GM06990 (cell line): ENCODE results near the gene SLC25A25.
A peak's percentile ranks its signal among the peaks of the same experiment; 100 is the strongest.
"Not testable (repeated sequence)": the region's sequence is repeated elsewhere in the genome, so short reads cannot be mapped to it uniquely, and the experiment has no call there.

Experiments used
- DNase-seq: peaks from one replicate; pipeline ENCODE4 v3.0.0-alpha.2; 2011; ENCODE audit not compliant: insufficient read length; ENCODE audit errors: extremely low read depth
- H3K27me3 ChIP-seq: replicated peaks from 2 replicates; pipeline ENCODE4 v1.6.0; 2011; ENCODE audit warnings: low read length; ENCODE audit not compliant: control insufficient read depth, insufficient read depth
- H3K36me3 ChIP-seq: 2 replicates; pipeline ENCODE4 v1.5.1; 2011; ENCODE audit warnings: low read length; ENCODE audit not compliant: control insufficient read depth, insufficient read depth
- H3K4me3 ChIP-seq: replicated peaks from 2 replicates; pipeline ENCODE4 v1.5.1; 2011; ENCODE audit warnings: low read depth, mild to moderate bottlenecking, control low read depth, low read length
- TF ChIP-seq, protein P1 (sequence below): IDR thresholded peaks from 2 replicates; pipeline ENCODE4 v1.5.1; 2011; ENCODE audit warnings: low read length, control low read depth, mild to moderate bottlenecking, inconsistent platforms; ENCODE audit not compliant: insufficient read depth, poor library complexity, severe bottlenecking

Gene SLC25A25

GRCh38 chr9:128067645-128068385 is at the start of gene SLC25A25:
TSS of gene SLC25A25 (plus strand) at chr9:128068232. CDS start at chr9:128068320, 88 bp downstream.
- peak within 1 kb of the TSS; percentile 94 for H3K4me3 ChIP-seq
- peak; percentile 99 for DNase-seq
- TF ChIP-seq, protein P1, sequence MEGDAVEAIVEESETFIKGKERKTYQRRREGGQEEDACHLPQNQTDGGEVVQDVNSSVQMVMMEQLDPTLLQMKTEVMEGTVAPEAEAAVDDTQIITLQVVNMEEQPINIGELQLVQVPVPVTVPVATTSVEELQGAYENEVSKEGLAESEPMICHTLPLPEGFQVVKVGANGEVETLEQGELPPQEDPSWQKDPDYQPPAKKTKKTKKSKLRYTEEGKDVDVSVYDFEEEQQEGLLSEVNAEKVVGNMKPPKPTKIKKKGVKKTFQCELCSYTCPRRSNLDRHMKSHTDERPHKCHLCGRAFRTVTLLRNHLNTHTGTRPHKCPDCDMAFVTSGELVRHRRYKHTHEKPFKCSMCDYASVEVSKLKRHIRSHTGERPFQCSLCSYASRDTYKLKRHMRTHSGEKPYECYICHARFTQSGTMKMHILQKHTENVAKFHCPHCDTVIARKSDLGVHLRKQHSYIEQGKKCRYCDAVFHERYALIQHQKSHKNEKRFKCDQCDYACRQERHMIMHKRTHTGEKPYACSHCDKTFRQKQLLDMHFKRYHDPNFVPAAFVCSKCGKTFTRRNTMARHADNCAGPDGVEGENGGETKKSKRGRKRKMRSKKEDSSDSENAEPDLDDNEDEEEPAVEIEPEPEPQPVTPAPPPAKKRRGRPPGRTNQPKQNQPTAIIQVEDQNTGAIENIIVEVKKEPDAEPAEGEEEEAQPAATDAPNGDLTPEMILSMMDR = no peak
- H3K36me3 ChIP-seq = peaks cover 3% of the 10 kb centered on the region
- no peaks in the 10 kb centered on the region for H3K27me3 ChIP-seq

DNA sequence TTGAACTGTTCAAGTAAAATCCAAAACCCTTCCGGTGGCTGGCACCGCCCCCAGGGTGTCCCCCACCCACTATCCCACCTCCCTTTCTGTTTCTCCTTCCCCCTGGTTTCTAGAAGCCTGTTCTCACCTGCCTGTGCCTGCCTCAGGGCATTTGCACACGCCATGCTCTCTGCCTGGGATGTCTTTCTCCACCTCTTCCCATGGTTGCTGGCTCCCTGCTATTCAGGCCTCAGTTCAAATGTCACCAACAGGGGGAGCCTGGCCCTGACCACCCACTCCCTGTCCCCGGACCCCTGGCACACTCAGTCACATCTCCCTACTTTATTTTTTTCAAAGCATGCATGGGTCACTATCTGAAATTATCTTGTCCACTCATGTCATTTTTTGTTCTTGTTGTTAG is 47.3 kb upstream of the SLC25A25 start:
- Histone ChIP-seq H3K27me3 (no peaks in the 10 kb centered on the region), H3K36me3 (no peaks in the 10 kb centered on the region), H3K4me3 (no peak overlapping the region)
- no peak for DNase-seq
- TF ChIP-seq, protein P1 = peak; percentile 44

DNA sequence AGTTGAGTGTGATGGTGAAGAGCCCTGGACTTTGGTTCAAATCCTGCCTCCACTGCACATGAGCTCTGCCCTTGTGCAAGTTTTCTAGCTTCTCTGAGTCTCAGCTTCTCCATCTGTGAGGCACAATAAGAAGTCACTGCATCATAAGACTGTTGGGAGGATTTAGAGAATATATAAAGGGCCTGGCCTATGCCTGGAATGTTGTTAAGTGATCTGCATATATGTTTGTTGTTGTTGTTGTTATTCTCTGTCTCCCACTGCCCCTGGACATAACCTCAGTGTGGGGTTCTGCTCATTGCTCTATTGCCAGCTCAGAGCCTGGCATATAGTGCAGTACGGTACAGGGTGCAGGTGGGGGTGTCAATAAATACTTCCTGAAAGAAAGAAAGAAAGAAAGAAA is 46.9 kb upstream of the SLC25A25 start:
- H3K4me3 ChIP-seq = no peak overlapping the region
- TF ChIP-seq, protein P1 = no peak
- no peaks in the 10 kb centered on the region for H3K27me3 ChIP-seq
- DNase-seq = no peak
- no peaks in the 10 kb centered on the region for H3K36me3 ChIP-seq

DNA sequence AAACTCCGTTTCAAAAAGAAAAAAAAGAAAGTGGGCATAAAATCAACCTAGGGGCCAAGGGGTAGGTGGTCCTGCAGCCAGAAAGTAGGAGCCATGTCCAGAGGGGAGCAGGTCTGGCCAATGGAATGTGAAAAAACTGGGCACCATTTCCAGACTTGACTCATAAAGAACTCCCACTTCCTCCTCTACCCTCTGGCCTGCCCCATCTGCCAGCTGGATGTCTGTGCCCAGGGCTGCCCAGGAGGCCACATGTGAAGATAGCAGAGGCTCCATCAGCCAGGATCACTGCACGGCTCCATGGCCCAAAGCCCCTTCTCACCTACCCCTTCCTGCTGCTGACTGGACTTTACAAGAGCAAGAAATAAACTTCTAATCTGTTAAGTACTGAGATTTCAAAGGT is 45.1 kb upstream of the SLC25A25 start:
- TF ChIP-seq, protein P1 = no peak
- no peaks in the 10 kb centered on the region for H3K27me3 ChIP-seq
- DNase-seq = no peak
- no peaks in the 10 kb centered on the region for H3K36me3 ChIP-seq
- H3K4me3 ChIP-seq = no peak overlapping the region

GRCh38 chr9:128023671-128024070 is 44.4 kb upstream of the SLC25A25 start:
- H3K27me3 ChIP-seq, H3K36me3 ChIP-seq, DNase-seq, H3K4me3 ChIP-seq: not testable (repeated sequence)

DNA sequence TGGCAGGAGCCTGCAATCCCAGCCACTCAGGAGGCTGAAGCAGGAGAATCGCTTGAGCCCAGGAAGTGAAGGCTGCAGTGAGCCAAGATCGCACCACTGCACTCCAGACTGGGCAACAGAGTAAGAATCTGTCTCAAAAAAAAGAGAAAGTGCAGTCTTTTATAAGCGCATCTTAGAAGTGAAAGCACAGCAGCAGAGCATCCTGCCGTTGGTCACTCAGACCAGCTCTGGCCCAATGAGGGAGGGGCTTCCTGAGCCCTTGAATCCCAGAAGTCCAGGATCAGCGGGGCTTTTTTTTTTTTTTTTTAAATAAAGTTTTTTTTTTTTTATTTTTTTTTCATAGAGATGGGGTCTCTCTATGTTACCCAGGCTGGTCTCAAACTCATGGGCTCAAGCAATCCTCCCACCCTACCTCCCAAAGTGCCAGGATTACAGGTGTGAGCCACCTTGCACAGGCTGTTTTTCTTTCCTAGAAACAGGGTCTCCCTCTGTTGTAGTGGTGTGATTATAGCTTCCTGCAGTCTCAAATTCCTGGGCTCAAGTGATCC is 43.2 kb upstream of the SLC25A25 start:
- Histone ChIP-seq H3K36me3 (no peaks in the 10 kb centered on the region), H3K4me3 (no peak overlapping the region), H3K27me3 (no peaks in the 10 kb centered on the region)
- TF ChIP-seq, protein P1 = no peak
- no peak for DNase-seq
